Stomach (tissue), 9 donors: ENCODE data around the gene EDN3. TPM values are rescaled to one million over a fixed set of nuclear protein-coding genes. Genes with fewer than 3 reads are reported as not detected.
"Not testable (repeated sequence)": the region's sequence is repeated elsewhere in the genome, so short reads cannot be mapped to it uniquely, and the experiment has no call there.

Experiments
- DNase-seq, 2 donors: peaks; one replicate each; pipeline versions ENCODE4 v3.0.0 to v3.0.0-alpha.2; 2013 to 2019
- H3K27ac ChIP-seq, 5 donors: fragments of 200-600 bp in 4 of 5; sonication (generic) in 4 of 5; one replicate each; pipeline ENCODE4 v1.5.1; 2013 to 2019; ENCODE audit warnings: mild to moderate bottlenecking in 1 of 5, moderate library complexity in 1 of 5
- H3K27me3 ChIP-seq, 3 donors: fragments of 200-600 bp; sonication (generic); one replicate each; pipeline ENCODE4 v1.5.1; 2017 to 2019; ENCODE audit warnings: mixed run types in 1 of 3
- H3K36me3 ChIP-seq, 4 donors: fragments of 200-600 bp; sonication (generic); 1 replicate in 3 of 4; 2 replicates in 1 of 4; pipeline ENCODE4 v1.5.1; 2016 to 2019
- H3K4me1 ChIP-seq, 4 donors: fragments of 200-600 bp; sonication (generic); one replicate each; pipeline ENCODE4 v1.5.1; 2016 to 2019
- H3K4me3 ChIP-seq, 4 donors: fragments of 200-600 bp; sonication (generic) in 3 of 4; one replicate each; pipeline ENCODE4 v1.5.1; 2016 to 2019; ENCODE audit warnings: mild to moderate bottlenecking in 1 of 4
- H3K9me3 ChIP-seq, 4 donors: fragments of 200-600 bp; sonication (generic); one replicate each; pipeline ENCODE4 v1.5.1; 2016 to 2019
- EP300 ChIP-seq: sonication (generic); formaldehyde crosslinking; IDR thresholded peaks from one replicate; pipeline ENCODE4 v1.6.1; 2017; ENCODE audit warnings: antibody characterized with exemption
- POLR2A ChIP-seq, 4 donors: fragments of 450-650 bp; IDR thresholded peaks; one replicate each; pipeline ENCODE4 v1.6.1; 2016; ENCODE audit warnings: antibody characterized with exemption in 4 of 4, control low read depth in 2 of 4, mild to moderate bottlenecking in 1 of 4, moderate library complexity in 1 of 4
- POLR2AphosphoS5 ChIP-seq, 3 donors: sonication (generic); formaldehyde crosslinking; IDR thresholded peaks; one replicate each; pipeline ENCODE4 v1.6.1; 2016; ENCODE audit warnings: antibody characterized with exemption in 3 of 3
- WGBS, 5 donors: extraction: QIAGEN DNeasy Blood & Tissue Kit in 3 of 5; methylation state at CpG; one replicate each; pipeline versions ENCODE4 v1.1.5 to v1.1.7; 2013 to 2018; 5-methylcytosine and 5-hydroxymethylcytosine counted together
- intact Hi-C: fragments of 100-400 bp; cut with DNase I; formaldehyde crosslinking; loops from one replicate; pipeline ENCODE4 v1.15.1; 2023; ENCODE audit warnings: low total_unique reads
- polyA plus RNA-seq, 3 donors: library from polyadenylated mRNA; stranded (reverse); fragments of 200-250 nt; gene quantifications; one replicate each; pipeline ENCODE4 v1.2.3, GENCODE V29; 2013
- total RNA-seq, 5 donors: library from RNA; depleted of rRNA; stranded (reverse); fragments of >200 nt; gene quantifications; one replicate each; pipeline versions ENCODE4 v1.1.0 to v1.2.3, GENCODE V29; 2014 to 2016
- TF ChIP-seq, protein P1 (sequence below), 7 experiments: fragments of 450-650 bp in 4 of 7; fragments of 200-600 bp in 3 of 7; sonication (generic) in 3 of 7; IDR thresholded peaks; one replicate each; pipeline ENCODE4 v1.5.1; 2016 to 2019; ENCODE audit warnings: antibody characterized with exemption in 7 of 7, control low read depth in 2 of 7, mild to moderate bottlenecking in 1 of 7
- donor health status: healthy with polysubstance abuse.
- donor health status: Bipolar disorder and iron deficiency.
- donor health status: healthy.

EDN3 gene
- total and polyA plus RNA-seq, 8 donors = 2.0 to 20.0 (median 4.4) TPM; not detected in 4

DNA sequence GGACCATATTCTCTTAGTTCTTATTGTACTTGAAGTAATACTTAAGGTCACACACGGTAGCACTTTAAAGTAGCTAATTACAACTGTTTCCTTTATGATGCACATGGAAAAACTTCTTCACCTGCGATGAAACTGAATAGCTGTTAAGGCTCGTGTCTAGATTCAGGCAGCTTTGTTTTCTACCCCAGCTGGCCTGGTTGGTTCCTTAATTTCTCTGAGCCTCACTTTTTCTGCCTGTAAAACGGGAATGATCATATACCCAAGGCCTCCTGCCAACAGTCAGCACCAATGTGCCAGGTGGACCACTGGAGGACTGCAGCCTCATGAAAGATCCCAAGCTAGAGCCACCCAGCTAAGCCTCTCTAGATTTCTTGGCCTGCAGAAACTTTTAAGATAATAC lies 35.0 kb downstream of the EDN3 start:
- Histone ChIP-seq H3K27ac (no peak overlapping the region), H3K4me3 (no peak overlapping the region), H3K36me3 (no peaks in the 10 kb centered on the region), H3K4me1 (no peaks in the 10 kb centered on the region), H3K9me3 (no peaks in the 10 kb centered on the region), H3K27me3 (peaks cover 0 to 21% (median 7%) of the 10 kb centered on the region in 3 donors)
- no peak for TF ChIP-seq POLR2AphosphoS5 (IDR thresholded peaks at IDR 0.05)
- no peak for TF ChIP-seq EP300
- TF ChIP-seq, protein P1, sequence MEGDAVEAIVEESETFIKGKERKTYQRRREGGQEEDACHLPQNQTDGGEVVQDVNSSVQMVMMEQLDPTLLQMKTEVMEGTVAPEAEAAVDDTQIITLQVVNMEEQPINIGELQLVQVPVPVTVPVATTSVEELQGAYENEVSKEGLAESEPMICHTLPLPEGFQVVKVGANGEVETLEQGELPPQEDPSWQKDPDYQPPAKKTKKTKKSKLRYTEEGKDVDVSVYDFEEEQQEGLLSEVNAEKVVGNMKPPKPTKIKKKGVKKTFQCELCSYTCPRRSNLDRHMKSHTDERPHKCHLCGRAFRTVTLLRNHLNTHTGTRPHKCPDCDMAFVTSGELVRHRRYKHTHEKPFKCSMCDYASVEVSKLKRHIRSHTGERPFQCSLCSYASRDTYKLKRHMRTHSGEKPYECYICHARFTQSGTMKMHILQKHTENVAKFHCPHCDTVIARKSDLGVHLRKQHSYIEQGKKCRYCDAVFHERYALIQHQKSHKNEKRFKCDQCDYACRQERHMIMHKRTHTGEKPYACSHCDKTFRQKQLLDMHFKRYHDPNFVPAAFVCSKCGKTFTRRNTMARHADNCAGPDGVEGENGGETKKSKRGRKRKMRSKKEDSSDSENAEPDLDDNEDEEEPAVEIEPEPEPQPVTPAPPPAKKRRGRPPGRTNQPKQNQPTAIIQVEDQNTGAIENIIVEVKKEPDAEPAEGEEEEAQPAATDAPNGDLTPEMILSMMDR (IDR thresholded peaks at IDR 0.05) = no peak
- no peak for TF ChIP-seq POLR2A (IDR thresholded peaks at IDR 0.05)
- intact Hi-C loops = no loop called here
- no peak for DNase-seq
- 70 to 85% (median 75%) methylated on average over 4 of the region's 4 CpGs for WGBS, 5 donors

DNA sequence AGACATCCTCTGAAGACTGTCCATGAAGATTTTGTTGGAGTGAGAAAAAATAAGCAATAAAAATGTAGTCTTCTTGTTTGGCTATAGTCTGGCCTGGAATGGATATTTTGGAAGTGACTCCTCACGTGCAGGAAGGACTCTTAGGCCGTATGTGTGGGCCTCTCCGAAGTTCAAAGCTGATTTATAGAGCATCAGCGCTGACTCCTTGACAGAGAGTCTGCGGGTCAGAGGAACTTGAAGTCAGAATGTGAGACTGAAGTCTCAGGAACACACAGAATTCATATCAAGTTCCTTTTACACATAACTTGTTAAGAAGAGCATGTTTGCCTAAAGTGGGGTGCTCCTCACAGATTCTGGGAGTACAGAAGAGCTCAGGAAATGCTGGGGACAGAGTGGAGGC lies 36.1 kb downstream of the EDN3 start:
- TF ChIP-seq POLR2A (IDR thresholded peaks at IDR 0.05) (no peak), EP300 (no peak), POLR2AphosphoS5 (IDR thresholded peaks at IDR 0.05) (no peak)
- TF ChIP-seq, protein P1 (IDR thresholded peaks at IDR 0.05) = no peak
- 67 to 85% (median 76%) methylated on average over 5 of the region's 5 CpGs for WGBS, 5 donors
- no peak for DNase-seq

DNA sequence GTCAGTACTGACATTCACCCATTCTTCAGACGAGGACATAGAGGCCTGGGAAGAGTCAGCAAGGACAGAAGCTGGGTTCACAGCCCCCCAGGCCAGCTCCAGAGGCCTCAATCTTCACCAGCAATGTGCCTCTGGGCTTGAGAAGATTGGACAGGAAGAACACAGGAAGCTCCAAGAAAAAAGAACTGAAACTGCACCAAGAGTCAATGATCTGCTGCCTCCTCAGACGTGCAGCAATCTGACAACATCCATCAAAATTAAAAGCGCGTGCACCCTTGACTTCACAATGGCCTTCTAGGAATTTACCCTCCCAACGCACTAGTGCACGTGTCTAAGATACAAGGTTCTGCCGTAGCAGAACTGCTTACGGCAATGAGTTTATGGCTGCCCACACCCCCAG lies 38.0 kb downstream of the EDN3 start:
- H3K27ac ChIP-seq, intact Hi-C loops, H3K9me3 ChIP-seq, H3K4me3 ChIP-seq, H3K4me1 ChIP-seq, DNase-seq, H3K36me3 ChIP-seq, H3K27me3 ChIP-seq: not testable (repeated sequence)
- WGBS, 5 donors = 57 to 82% (median 64%) methylated on average over 1 to 5 of the region's 8 CpGs

More for the DNA sequence above, 36.1 kb downstream of the EDN3 start:
- H3K4me3 ChIP-seq = no peak overlapping the region
- intact Hi-C loops = no loop called here
- H3K27me3 ChIP-seq = peaks cover 0 to 15% (median under 1%) of the 10 kb centered on the region in 3 donors
- no peaks in the 10 kb centered on the region for H3K4me1 ChIP-seq
- no peak overlapping the region for H3K27ac ChIP-seq
- H3K9me3 ChIP-seq = no peaks in the 10 kb centered on the region
- H3K36me3 ChIP-seq = no peaks in the 10 kb centered on the region

DNA sequence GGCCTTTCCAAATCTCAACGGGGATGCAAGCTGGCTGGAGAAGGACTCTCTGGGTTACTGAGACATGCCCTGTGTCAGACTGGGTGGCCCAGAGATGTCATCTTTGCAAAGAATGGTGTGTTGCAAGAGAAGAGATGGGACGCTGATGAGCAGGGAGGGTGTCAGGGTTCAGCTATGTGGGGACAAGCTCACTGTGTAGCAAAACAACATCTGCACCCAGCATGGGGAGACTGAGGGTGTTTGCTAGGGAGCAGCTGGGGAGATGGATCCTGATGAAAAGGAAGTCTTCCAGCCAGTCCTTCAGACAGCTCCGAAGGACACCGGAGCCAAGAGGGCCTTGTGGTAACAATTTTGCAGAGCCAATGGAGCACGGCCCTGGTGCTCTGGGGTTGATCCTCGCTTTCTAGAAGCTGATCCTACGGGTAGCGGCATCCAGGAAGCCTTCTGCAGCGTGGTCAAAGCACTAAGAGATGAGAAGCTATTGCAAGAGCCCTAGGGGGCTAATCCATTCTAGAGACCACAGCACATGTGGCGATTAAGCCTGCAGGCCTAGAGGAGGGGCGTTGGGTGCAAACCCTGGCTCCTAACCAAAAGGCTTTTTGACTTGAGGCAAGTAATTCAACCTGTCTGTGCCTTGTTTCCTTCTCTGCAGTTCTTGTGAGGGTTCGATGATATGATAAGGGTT lies 39.9 kb downstream of the EDN3 start:
- peaks cover 0 to 5% (median 0%) of the 10 kb centered on the region in 4 donors for H3K4me1 ChIP-seq
- intact Hi-C loops = no loop called here
- no peaks in the 10 kb centered on the region for H3K36me3 ChIP-seq
- H3K27ac ChIP-seq = no peak overlapping the region
- 67 to 80% (median 73%) methylated on average over 12 of the region's 12 CpGs for WGBS, 5 donors
- no peak overlapping the region for H3K4me3 ChIP-seq
- DNase-seq = no peak
- H3K27me3 ChIP-seq = peaks cover 0 to 5% (median 0%) of the 10 kb centered on the region in 3 donors
- no peak for TF ChIP-seq EP300
- no peak for TF ChIP-seq POLR2AphosphoS5 (IDR thresholded peaks at IDR 0.05)
- TF ChIP-seq, protein P1 (IDR thresholded peaks at IDR 0.05) = no peak
- TF ChIP-seq POLR2A (IDR thresholded peaks at IDR 0.05) = no peak
- H3K9me3 ChIP-seq = peaks cover 0 to 8% (median 4%) of the 10 kb centered on the region in 4 donors

DNA sequence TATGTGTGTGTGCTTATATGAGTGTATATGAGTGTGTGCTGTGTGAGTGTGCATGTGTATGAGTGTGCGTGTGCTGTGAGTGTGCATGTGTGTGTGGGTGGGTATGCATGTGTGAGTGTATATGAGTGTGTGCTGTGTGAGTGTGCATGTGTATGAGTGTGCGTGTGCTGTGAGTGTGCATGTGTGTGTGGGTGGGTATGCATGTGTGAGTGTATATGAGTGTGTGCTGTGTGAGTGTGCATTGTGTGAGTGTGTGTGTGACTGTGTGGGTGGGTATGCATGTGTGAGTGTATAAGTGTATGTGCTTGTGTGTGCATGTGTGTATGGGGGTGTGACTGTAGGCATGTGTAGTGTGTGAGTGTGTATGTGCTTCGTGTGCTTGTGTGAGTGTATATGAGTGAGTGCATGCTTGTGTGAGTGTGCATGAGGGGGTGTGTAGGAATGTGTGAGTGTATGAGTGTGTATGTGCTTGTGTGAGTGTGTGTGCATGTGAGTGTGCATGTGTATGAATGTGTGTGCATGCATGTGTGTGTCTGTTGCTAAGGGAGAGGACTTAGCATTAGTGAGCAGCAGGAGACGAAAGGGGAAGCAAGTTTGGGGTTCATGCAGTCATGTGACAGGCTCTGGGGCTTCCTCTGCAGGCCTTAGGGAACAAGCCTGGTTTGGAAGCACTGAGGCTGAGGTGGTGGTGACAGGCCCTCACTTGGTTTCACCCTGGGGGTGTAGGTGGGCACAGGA lies 41.0 kb downstream of the EDN3 start:
- DNase-seq, H3K27me3 ChIP-seq, H3K36me3 ChIP-seq, H3K9me3 ChIP-seq, H3K4me1 ChIP-seq, intact Hi-C loops, H3K27ac ChIP-seq, H3K4me3 ChIP-seq: not testable (repeated sequence)
- 68 to 83% (median 80%) methylated on average over 4 of the region's 4 CpGs for WGBS, 5 donors
